Uterus (tissue), 4 donors: ENCODE data around the gene LTB4R2. TPM values are rescaled to one million over a fixed set of nuclear protein-coding genes. Genes with fewer than 3 reads are reported as not detected.

Source experiments
- DNase-seq, 2 donors: peaks; one replicate each; pipeline ENCODE4 v3.0.0-alpha.2; 2019 to 2020
- H3K27ac ChIP-seq, 2 donors: fragments of 200-600 bp; sonication (generic); 1 replicate in 1 of 2; 2 replicates in 1 of 2; pipeline ENCODE4 v1.5.1; 2016 to 2018
- H3K27me3 ChIP-seq, 2 donors: fragments of 200-600 bp; sonication (generic); one replicate each; pipeline ENCODE4 v1.5.1; 2018 to 2019; ENCODE audit warnings: control low read depth in 1 of 2
- H3K36me3 ChIP-seq, 2 donors: fragments of 200-600 bp; sonication (generic); one replicate each; pipeline ENCODE4 v1.5.1; 2019; ENCODE audit warnings: control low read depth in 1 of 2
- H3K4me1 ChIP-seq, 2 donors: fragments of 200-600 bp; sonication (generic); one replicate each; pipeline ENCODE4 v1.5.1; 2018 to 2019; ENCODE audit warnings: control low read depth in 1 of 2
- H3K4me3 ChIP-seq, 2 donors: fragments of 200-600 bp; sonication (generic); 1 replicate in 1 of 2; 2 replicates in 1 of 2; pipeline ENCODE4 v1.5.1; 2018 to 2019; ENCODE audit warnings: mild to moderate bottlenecking in 1 of 2
- H3K9me3 ChIP-seq, 2 donors: fragments of 200-600 bp; sonication (generic); one replicate each; pipeline ENCODE4 v1.5.1; 2019; ENCODE audit warnings: control low read depth in 1 of 2
- POLR2A ChIP-seq, 2 donors: fragments of 450-650 bp; IDR thresholded peaks; one replicate each; pipeline ENCODE4 v1.6.1; 2016; ENCODE audit warnings: antibody characterized with exemption in 2 of 2, mild to moderate bottlenecking in 1 of 2, moderate library complexity in 1 of 2
- intact Hi-C: fragments of 100-400 bp; cut with DNase I; formaldehyde crosslinking; loops from one replicate; pipeline ENCODE4 v1.15.1; 2023; ENCODE audit warnings: low total_unique reads
- total RNA-seq, 4 donors: library from RNA; depleted of rRNA in 3 of 4; stranded (reverse); fragments of >200 nt in 3 of 4; gene quantifications; one replicate each; pipeline versions ENCODE4 v1.1.0 to v1.2.4, GENCODE V29; 2014 to 2023
- TF ChIP-seq, protein P1 (sequence below), 4 experiments: fragments of 200-600 bp in 2 of 4; fragments of 450-650 bp in 2 of 4; sonication (generic) in 2 of 4; IDR thresholded peaks; one replicate each; pipeline ENCODE4 v1.5.1; 2016 to 2019; ENCODE audit warnings: antibody characterized with exemption in 4 of 4, mild to moderate bottlenecking in 2 of 4, moderate library complexity in 1 of 4
- donor health status: DM: yes; HTN: yes; CAD: no.

Gene LTB4R2
- total RNA-seq, 4 donors from 2014 or later = 1.0 to 7.1 (median 5.6) TPM; not detected in 1

DNA sequence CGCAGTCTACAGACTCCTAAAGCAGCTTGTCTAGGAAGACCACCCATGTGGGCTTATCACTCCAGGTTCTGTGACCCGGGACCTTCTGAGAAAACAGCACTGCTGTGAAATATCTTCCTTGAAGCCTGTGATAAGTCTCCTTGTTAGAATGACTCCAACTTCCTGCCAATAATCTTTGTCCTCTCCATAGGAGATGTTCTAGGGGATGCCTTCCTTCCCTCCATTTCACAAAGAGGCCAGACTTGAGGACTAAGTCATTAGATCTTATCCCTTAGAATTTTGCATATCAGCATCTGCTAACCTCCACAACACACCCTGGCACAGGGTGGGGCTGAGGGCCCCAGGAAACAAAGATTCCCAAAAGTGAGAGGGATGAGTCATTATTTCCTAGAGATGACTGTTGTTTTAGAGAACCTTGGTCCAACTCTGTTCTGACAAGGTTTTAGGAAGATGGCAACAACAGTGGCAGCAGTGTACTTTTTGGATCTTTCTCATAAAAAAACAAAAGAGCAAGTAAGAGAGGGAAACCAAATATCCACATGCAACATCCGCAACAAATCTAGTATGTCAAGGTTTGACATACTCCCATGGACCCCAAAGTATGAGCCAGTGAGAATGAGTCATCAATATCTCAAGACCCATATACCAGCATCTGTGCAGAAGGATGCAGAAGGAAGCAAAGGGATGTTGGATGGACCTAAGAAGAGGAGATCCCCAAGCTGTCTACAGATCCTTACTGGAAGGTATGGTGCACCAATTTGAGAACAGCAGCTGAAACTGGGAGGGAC is 7.4 kb downstream of the LTB4R2 start:
- no peaks in the 10 kb centered on the region for H3K36me3 ChIP-seq
- no peak overlapping the region for H3K27ac ChIP-seq
- no peak for TF ChIP-seq POLR2A (IDR thresholded peaks at IDR 0.05)
- TF ChIP-seq, protein P1, sequence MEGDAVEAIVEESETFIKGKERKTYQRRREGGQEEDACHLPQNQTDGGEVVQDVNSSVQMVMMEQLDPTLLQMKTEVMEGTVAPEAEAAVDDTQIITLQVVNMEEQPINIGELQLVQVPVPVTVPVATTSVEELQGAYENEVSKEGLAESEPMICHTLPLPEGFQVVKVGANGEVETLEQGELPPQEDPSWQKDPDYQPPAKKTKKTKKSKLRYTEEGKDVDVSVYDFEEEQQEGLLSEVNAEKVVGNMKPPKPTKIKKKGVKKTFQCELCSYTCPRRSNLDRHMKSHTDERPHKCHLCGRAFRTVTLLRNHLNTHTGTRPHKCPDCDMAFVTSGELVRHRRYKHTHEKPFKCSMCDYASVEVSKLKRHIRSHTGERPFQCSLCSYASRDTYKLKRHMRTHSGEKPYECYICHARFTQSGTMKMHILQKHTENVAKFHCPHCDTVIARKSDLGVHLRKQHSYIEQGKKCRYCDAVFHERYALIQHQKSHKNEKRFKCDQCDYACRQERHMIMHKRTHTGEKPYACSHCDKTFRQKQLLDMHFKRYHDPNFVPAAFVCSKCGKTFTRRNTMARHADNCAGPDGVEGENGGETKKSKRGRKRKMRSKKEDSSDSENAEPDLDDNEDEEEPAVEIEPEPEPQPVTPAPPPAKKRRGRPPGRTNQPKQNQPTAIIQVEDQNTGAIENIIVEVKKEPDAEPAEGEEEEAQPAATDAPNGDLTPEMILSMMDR (IDR thresholded peaks at IDR 0.05) = no peak
- H3K9me3 ChIP-seq = no peaks in the 10 kb centered on the region
- intact Hi-C loops = no loop called here
- no peak overlapping the region for H3K4me3 ChIP-seq
- no peaks in the 10 kb centered on the region for H3K27me3 ChIP-seq
- H3K4me1 ChIP-seq = peaks cover 0 to 10% of the 10 kb centered on the region in 2 donors
- DNase-seq = no peak

DNA sequence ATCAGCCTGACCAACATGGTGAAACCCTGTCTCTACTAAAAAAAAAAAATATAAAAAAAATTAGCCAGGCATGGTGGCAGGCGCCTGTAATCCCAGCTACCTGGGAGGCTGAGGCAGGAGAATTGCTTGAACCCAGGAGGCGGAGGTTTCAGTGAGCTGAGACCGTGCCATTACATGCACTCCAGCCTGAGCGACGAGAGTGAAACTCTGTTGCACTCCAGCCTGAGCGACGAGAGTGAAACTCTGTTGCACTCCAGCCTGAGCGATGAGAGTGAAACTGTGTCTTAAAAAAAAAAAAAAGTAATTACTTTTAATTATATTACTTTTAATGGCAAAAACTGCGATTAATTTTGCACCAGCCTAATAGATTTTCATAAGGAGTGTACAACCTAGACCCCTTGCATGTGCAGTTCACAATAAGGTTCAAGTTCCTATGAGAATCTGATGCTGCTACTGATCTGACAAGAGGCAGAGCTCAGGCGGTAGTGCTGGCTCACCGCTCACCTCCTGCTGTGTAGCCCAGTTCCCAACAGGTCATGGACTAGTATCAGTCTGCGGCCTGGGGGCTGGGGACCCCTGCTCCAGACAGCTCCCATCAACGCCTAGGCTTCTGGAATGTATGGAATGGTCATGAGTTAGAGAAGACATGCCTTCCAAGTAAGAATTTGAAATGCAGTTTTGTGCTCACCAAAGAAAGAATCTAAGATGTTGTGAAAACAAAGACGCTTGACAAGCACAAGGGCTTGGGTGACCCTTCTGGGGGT is 11.5 kb downstream of the LTB4R2 start:
- Histone ChIP-seq H3K4me1 (peaks cover 0 to 4% of the 10 kb centered on the region in 2 donors), H3K9me3 (no peaks in the 10 kb centered on the region), H3K4me3 (no peak overlapping the region), H3K36me3 (no peaks in the 10 kb centered on the region), H3K27me3 (no peaks in the 10 kb centered on the region), H3K27ac (no peak overlapping the region)
- TF ChIP-seq, protein P1 (IDR thresholded peaks at IDR 0.05) = no peak
- TF ChIP-seq POLR2A (IDR thresholded peaks at IDR 0.05) = no peak
- no peak for DNase-seq
- intact Hi-C loops = no loop called here

DNA sequence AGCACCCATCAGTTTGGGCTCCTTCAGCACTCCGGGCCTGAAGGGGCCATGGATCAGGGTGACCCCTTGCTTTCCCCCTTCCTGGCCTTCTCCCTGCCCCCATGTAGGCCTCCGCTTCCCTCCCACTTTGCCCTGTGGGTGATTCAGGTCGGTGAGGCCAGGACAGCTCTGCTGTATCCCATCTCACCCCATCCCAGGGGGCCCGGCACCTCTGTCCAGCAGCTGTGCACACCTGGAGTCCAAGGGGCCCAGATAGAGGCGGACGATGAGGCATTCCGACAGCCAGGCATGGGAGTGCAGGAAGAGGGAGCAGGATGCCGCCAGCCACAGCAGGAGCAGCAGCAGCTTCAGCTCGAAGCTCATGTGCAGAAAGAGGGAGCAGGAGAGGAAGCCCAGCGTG is 12.7 kb downstream of the LTB4R2 start:
- Histone ChIP-seq H3K4me3 (no peak overlapping the region), H3K9me3 (no peaks in the 10 kb centered on the region), H3K36me3 (no peaks in the 10 kb centered on the region), H3K27ac (no peak overlapping the region), H3K4me1 (no peaks in the 10 kb centered on the region), H3K27me3 (no peaks in the 10 kb centered on the region)
- no peak for DNase-seq
- intact Hi-C loops = no loop called here
- TF ChIP-seq POLR2A (IDR thresholded peaks at IDR 0.05) = no peak
- TF ChIP-seq, protein P1 (IDR thresholded peaks at IDR 0.05) = no peak

DNA sequence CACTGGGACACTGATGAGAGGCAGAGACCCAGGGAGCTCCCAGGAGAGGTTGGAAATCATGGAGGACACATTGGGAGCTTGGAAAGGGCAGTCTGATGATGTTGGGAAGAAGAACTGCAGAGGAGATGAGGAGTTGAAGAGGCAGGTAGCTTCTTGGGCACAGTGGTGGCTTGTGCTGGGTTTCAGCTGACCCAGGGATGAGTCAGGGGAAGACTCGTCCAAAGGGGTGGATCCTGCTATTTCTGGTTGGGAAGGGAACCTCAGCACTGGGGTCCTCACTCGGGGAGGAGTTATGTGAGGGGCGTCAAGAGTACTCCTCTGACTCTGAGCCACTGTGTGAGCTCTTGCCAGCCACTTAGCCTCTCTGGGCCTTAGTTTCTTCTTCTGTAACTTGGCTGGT is 13.4 kb downstream of the LTB4R2 start:
- no peaks in the 10 kb centered on the region for H3K27me3 ChIP-seq
- DNase-seq = no peak
- no peak overlapping the region for H3K27ac ChIP-seq
- intact Hi-C loops = no loop called here
- H3K36me3 ChIP-seq = no peaks in the 10 kb centered on the region
- no peak overlapping the region for H3K4me3 ChIP-seq
- no peaks in the 10 kb centered on the region for H3K4me1 ChIP-seq
- no peaks in the 10 kb centered on the region for H3K9me3 ChIP-seq
- TF ChIP-seq, protein P1 (IDR thresholded peaks at IDR 0.05) = no peak
- no peak for TF ChIP-seq POLR2A (IDR thresholded peaks at IDR 0.05)

DNA sequence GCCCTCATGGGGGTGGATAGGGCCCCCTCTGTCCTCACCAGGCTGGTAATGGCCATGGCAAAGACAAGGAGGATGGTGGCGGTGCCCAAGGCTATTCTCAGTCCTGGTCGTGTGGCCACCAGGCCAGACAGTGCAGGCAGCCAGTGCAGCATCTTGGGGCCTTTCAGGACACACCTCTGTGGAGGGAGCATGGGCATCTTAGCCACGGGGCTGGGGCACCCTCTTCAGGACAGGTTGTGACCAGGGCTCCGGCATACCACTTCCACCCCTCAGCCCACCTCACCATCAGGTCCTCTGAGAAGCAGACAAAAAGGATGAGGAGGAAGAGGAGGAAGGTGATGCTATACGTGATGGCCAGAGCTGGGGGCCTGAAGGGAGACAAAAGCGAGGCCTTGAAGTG is 14.1 kb downstream of the LTB4R2 start:
- no peak for DNase-seq
- Histone ChIP-seq H3K4me3 (no peak overlapping the region), H3K27me3 (no peaks in the 10 kb centered on the region), H3K4me1 (no peaks in the 10 kb centered on the region), H3K36me3 (no peaks in the 10 kb centered on the region), H3K27ac (no peak overlapping the region), H3K9me3 (no peaks in the 10 kb centered on the region)
- TF ChIP-seq, protein P1 (IDR thresholded peaks at IDR 0.05) = no peak
- intact Hi-C loops = no loop called here
